GM18867 (cell line): ENCODE measurements around the gene CA6.
"Not testable (repeated sequence)": the region's sequence is repeated elsewhere in the genome, so short reads cannot be mapped to it uniquely, and the experiment has no call there.

Experiments
- ATAC-seq: cut with Tn5 transposase; IDR thresholded peaks from one replicate; pipeline ENCODE4 v1.9.1; 2021; ENCODE audit warnings: mild to moderate bottlenecking, moderate library complexity; ENCODE audit not compliant: unreplicated experiment

The CA6 gene

GRCh38 chr1:8968902-8969301, 23.2 kb downstream of the CA6 start:
- not testable (repeated sequence) for ATAC-seq

- ATAC-seq: no peak
Observed at GRCh38 chr1:8969937-8970336, 24.3 kb downstream of the CA6 start.

- no peak for ATAC-seq
Observed at GRCh38 chr1:8970870-8971337, 25.2 kb downstream of the CA6 start.

GRCh38 chr1:8974551-8974950, 28.9 kb downstream of the CA6 start:
- ATAC-seq: no peak

DNA sequence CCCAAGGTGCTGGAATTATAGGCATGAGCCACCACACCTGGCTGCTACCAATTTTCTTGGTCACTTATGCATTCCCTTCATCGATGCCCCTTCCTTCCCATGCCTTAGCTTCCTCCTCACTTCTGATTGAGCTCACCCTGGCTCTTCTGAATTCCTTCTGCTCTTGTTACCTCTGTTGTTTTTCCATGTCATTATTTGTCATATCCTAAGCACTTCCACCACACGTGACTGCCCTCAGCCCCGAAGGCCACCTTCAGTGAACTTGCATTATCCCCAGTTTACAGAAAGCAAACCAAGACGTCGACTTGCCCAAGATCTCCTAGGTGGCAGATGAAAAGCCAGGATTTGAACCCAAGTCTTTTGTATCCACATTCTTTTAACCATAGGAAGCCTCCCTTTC, 30.7 kb downstream of the CA6 start:
- no peak for ATAC-seq

- no peak for ATAC-seq
Observed at GRCh38 chr1:8976896-8977450, 31.3 kb downstream of the CA6 start.

GRCh38 chr1:8980656-8981055, 35.0 kb downstream of the CA6 start:
- no peak for ATAC-seq

- no peak for ATAC-seq
Observed at GRCh38 chr1:8981169-8981568, 35.5 kb downstream of the CA6 start.

GRCh38 chr1:8984203-8984602, 38.5 kb downstream of the CA6 start:
- no peak for ATAC-seq

DNA sequence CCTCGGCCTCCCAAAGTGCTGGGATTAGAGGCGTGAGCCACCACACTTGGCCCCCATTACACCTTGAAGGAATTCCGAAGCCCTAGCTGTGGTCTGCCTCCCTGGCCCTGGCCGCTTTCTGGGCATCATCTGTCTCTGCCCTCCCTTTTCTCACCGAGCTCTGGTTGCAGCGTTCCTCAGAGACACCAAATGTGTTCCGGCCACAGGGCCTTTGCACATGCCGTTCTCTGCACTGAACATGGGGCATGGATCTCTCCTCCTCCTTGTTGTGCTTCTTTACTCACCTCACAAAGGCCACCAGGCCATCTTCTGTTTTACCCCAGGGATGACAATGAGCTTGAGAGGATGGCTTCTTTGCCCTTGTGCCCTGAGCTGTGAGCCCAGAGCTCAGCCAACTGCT, 39.3 kb downstream of the CA6 start:
- ATAC-seq: no peak

DNA sequence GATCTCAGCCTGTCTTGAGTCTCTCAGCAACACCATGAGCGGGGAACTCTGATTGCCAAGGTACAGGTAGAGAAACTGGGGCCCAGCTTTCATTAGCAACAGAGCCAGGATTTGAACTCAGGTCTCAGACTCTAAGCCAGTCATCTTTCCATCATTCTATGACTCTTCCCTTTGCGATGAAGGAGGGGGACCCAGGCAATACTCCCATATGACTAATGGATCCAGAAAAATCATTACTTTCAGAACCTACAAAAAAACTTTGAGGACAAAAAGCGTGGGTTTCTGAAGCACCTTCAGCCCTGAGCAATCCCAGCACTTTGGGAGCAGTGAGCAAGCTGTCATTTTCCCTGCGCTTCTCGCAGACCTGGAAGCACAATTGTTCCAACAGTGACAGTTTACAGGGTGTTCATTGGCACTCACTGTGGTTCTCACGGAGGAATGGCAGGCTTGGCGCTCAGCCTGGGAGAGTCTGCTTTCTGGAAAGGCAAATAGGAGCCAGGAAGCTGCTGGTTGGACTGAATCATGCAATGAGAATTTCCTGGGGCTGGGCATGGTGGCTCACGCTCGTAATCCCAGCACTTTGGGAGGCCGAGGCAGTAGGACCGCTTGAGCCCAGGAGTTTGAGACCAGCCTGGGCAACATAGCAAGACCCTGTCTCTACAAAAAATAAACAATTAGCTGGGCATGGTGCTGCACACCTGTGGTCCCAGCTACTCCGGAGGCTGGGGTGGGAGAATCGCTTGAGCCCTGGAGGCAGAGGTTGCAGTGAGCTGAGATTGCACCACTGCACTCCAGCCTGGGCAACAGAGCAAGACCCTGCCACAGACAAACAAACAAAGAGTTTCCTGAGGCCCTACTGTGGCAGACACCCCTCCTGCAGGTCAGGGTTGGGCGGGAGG, 40.5 kb downstream of the CA6 start:
- ATAC-seq: no peak

DNA sequence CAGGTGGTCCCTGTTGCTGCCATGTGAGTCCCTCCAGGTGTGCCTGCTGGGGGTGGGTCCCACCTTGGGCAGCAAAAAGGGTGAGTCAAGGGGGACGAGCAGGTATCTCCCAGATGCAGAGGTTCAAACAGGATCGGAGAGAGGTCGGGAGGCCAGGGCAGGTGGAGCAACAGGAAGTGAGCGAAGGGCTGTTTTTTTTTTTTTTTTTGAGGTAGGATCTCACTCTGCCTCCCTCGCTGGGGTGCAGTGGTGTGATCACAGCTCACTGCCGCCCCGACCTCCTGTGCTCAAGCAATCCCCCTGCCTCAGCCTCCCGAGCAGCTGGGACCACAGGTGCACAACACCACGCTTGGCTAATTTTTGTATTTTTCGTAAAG, 41.1 kb downstream of the CA6 start:
- no peak for ATAC-seq

- ATAC-seq: no peak
Observed at GRCh38 chr1:8987881-8988617, 42.4 kb downstream of the CA6 start.

DNA sequence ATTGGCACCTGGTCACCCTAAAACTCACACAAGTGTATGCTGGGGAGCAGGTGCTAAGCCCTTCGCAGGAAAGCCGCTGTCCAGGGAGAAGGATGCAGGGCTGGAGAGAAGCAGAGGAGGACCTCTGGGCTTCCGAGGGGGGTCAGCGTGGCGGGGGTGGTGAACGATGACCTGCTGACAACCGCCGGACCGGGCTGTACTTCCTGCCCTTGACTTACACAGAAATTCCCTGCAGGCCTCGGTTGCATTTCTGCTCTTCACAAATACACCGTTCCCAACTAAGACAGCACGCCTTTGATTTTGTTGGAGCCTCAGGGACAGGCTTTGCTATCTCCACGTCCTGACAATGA, 42.9 kb downstream of the CA6 start:
- ATAC-seq: no peak

DNA sequence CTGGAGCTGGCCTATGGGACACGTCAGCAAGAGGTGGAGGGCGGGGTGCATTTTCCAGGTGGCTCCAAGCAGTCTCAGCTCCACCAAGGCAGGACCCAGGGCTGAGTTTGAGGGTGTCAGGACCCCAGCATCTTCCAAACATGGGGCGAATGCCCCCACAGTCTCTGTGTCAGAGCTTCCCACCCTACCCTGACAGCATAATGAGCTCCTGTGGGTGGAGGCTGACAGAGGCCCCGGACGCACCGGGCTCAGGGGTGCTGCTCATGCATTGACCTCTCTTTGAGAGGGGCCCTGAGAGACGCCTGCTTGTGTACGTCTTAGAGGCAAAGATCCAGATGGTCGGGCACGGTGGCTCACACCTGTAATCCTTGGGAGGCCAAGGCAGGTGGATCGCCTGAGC, 43.4 kb downstream of the CA6 start:
- no peak for ATAC-seq

DNA sequence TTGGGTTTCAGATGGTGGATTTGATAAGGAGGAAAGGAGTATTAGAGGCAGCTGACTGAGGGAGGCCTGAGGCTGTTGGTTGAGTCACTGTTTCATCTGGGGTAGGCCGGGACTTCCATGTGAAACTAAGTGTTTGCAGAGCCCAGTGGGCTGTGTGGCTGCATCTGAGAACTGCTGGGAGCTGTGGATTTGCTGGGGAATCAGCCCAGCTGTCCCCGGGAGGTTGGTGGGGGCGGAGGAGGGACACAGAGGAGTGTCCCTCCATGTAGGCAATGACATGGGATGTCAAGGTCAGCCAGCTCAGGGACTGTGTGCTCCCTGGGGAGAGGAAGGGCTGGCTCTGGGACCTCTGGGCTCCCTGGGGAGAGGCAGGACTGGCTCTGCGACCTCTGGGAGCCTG, 44.2 kb downstream of the CA6 start:
- ATAC-seq: no peak

DNA sequence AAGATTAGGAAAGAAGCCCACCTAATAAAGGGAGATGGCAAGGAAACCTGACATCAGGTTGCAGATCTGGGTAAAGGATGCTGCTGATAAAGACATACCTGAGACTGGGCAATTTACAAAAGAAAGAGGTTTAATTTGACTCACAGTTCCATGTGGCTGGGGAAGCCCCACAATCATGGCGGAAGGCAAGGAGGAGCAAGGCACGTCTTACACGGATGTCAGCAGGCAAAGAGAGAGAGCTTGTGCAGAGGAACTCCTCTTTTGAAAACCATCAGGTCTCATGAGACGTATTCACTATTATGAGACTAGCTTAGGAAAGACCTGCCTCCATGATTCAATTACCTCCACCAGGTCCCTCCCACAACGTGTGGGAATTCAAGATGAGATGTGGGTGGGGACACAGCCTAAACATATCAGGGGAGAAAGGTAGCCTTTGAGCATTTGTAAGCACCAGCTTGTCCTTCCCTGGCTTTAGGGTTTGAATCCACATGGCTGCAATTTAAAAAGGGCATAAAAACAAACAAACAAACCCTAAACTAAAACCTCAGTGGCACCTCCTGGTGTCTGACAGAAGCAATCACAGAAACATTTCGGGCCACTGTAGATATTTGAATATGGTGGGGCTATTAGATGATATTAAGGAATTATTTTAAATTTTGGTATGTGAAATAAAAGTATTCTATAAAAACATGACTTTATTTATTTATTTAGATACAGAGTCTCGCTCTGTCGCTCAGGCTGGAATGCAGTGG, 47.4 kb downstream of the CA6 start:
- no peak for ATAC-seq

DNA sequence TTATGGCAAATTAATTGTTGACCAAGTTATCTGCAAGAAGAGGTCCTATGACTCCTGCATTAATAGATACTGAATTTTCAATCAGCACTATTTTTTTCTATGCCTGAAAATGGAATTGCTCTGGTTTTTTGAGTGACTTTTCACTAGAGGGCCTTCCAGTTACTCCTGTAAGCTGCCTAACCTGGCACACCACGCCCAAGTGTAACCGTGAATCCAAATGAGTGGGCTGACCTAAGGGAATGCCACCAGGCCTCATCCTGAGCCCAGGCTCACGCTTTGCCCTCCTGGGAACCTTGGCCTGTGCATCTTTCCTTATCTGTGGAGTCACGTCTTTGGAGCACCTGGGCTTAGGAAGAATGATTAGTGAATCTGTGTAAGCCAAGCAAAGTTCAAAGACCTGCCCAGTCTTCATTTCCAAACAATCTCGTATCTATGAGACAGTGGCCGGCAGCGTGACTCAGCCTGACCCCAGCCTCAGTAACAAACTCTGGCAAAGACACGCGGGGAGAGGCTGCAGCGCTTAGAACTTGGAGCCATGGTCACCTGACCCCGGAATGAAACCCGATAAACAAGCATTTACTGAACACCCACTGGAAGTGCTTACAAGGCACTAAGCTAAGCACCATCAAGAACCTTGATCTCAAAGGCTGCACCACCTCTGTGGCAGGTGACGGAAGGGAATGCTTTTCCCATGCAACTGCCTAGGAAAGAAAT, 48.5 kb downstream of the CA6 start:
- ATAC-seq: not testable (repeated sequence)

GRCh38 chr1:9001534-9002214, 56.0 kb downstream of the CA6 start:
- not testable (repeated sequence) for ATAC-seq

DNA sequence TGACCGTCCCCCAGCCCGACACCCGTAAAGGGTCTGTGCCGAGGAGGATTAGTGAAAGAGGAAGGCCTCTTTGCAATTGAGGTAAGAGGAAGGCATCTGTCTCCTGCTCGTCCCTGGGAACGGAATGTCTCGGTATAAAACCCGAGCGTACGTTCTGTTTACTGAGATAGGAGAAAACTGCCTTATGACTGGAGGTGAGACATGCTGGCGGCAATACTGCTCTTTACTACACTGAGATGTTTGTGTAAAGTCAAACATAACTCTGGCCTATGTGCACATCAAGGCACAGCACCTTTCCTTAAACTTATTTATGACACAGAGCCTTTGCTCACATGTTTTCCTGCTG, 56.5 kb downstream of the CA6 start:
- not testable (repeated sequence) for ATAC-seq
